Coronary artery (tissue), 2 donors: ENCODE results near the gene ARHGAP22.

ENCODE experiments used
- DNase-seq: peaks from one replicate; pipeline ENCODE4 v3.0.0-alpha.2; 2017; ENCODE audit warnings: low spot score
- H3K27ac ChIP-seq, 2 donors: fragments of 200-600 bp; sonication (generic); one replicate each; pipeline ENCODE4 v1.5.1; 2016 to 2019
- H3K4me3 ChIP-seq: fragments of 200-600 bp; sonication (generic); 2 replicates; pipeline ENCODE4 v1.5.1; 2016; ENCODE audit warnings: mild to moderate bottlenecking, moderate library complexity
- CTCF ChIP-seq: fragments of 200-600 bp; sonication (generic); IDR thresholded peaks from one replicate; pipeline ENCODE4 v1.5.1; 2019; ENCODE audit warnings: antibody characterized with exemption

The ARHGAP22 gene

GRCh38 chr10:48451969-48452878 lies 152.6 kb downstream of the ARHGAP22 start:
- DNase-seq = no peak

GRCh38 chr10:48450741-48451466 lies 154.0 kb downstream of the ARHGAP22 start:
- TF ChIP-seq CTCF = no peak
- no peak for DNase-seq
- no peak overlapping the region for H3K27ac ChIP-seq
- no peak overlapping the region for H3K4me3 ChIP-seq

More at GRCh38 chr10:48451969-48452878, 152.6 kb downstream of the ARHGAP22 start:
- Histone ChIP-seq H3K27ac (no peak overlapping the region), H3K4me3 (no peak overlapping the region)
- no peak for TF ChIP-seq CTCF

GRCh38 chr10:48450233-48450740 lies 154.6 kb downstream of the ARHGAP22 start:
- TF ChIP-seq CTCF = no peak
- no peak overlapping the region for H3K4me3 ChIP-seq
- DNase-seq = no peak
- H3K27ac ChIP-seq = no peak overlapping the region

GRCh38 chr10:48449501-48450232 lies 155.2 kb downstream of the ARHGAP22 start:
- no peak for DNase-seq
- TF ChIP-seq CTCF = no peak
- Histone ChIP-seq H3K4me3 (no peak overlapping the region), H3K27ac (no peak overlapping the region)

DNA sequence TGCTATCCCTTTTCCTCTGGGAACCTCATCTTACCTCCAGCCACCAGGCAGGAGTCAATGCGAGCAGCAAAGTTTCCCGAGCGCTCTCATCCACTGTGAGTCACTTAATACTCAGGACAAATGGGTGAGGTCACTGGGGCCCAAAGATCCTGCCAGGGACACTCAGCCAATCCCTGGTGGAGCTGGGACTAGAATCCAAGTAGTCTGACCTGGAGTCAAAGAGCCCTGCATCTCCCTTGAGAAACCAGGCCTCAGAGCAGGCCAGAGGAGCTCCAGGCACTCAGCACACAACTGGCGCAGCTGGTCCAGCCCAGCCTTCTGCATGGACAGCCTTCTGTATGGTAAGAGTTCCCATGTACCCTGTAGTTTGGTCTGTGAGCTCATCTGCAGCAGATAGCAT lies 156.1 kb downstream of the ARHGAP22 start:
- TF ChIP-seq CTCF = no peak
- Histone ChIP-seq H3K27ac (no peak overlapping the region), H3K4me3 (no peak overlapping the region)
- DNase-seq = no peak

DNA sequence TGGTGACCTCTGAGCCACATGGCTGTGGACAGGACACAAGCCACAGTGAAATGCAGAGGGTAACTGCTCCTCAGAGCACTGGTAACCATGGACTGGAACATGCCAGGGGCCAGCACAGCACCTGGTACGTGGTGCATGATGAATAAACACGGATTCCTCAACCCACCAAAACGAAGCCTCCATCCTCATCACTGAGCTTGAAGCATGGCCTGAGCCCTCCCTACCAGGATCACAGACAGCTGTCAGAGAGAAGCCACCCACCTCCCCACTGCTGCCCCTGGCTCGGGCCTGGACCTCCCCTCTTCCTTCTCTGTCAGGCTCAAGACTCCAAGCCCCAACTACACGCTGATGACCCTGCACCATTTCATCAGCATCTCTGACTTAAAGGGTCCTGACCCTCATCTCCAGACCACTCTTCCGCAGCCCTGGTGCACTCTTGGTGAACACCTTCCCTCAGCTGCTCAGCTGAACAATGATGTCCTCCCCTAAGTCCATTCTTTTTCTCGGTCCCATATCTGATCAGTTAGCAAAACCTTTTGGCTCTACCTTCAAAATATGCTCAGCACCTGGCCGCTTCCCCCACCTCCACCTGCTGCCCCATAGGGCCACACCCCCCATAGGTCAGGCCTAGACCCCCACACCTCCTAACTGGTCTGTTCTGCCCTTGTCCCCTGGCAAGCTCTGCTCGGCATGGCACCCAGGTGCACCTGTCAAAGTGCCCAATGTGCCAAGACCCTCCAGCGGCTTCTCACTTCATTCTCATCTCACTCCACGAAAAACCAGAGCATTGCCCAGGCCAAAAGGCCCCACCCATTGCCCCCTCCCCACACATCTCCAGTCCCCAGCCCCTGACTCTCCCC lies 157.3 kb downstream of the ARHGAP22 start:
- H3K4me3 ChIP-seq = no peak overlapping the region
- no peak overlapping the region for H3K27ac ChIP-seq
- DNase-seq = peak; percentile 61
- no peak for TF ChIP-seq CTCF
